ENCODE data around the gene DSCAM. TPM values are rescaled to one million over a fixed set of nuclear protein-coding genes. Genes with fewer than 3 reads are reported as not detected.

DSCAM gene
- total RNA-seq, 4 donors from 2014 or later, result 0.04 to 0.06 TPM; not detected in 2

GRCh38 chr21:40210251-40210650 lies 636.7 kb downstream of the DSCAM start:
- no peaks in the 10 kb centered on the region for H3K9me3 ChIP-seq
- WGBS, 2 donors, result 97% methylated on average over 2 of the region's 2 CpGs
- H3K4me3 ChIP-seq, result no peak overlapping the region
- no peaks in the 10 kb centered on the region for H3K4me1 ChIP-seq
- intact Hi-C loops (cut with DNase I), result no loop called here
- no peaks in the 10 kb centered on the region for H3K27me3 ChIP-seq
- no peak for DNase-seq
- TF ChIP-seq CTCF (IDR thresholded peaks at IDR 0.05) (no peak), POLR2A (IDR thresholded peaks at IDR 0.05) (no peak)
- H3K36me3 ChIP-seq, result no peaks in the 10 kb centered on the region
- H3K27ac ChIP-seq, result no peak overlapping the region

- Histone ChIP-seq H3K9me3 (no peaks in the 10 kb centered on the region), H3K36me3 (no peaks in the 10 kb centered on the region), H3K27ac (no peak overlapping the region), H3K27me3 (no peaks in the 10 kb centered on the region), H3K4me1 (no peaks in the 10 kb centered on the region), H3K4me3 (no peak overlapping the region)
- no peak for DNase-seq
- intact Hi-C loops (cut with DNase I), result no loop called here
- TF ChIP-seq POLR2A (IDR thresholded peaks at IDR 0.05) (no peak), CTCF (IDR thresholded peaks at IDR 0.05) (no peak)
- 69 to 82% methylated on average over 4 to 5 of the region's 5 CpGs for WGBS, 2 donors
These were observed 638.0 kb downstream of the DSCAM start for GRCh38 chr21:40208948-40209345.

GRCh38 chr21:40208206-40208947 lies 638.6 kb downstream of the DSCAM start:
- intact Hi-C loops (cut with DNase I), result no loop called here
- Histone ChIP-seq H3K4me3 (no peak overlapping the region), H3K27ac (no peak overlapping the region), H3K27me3 (no peaks in the 10 kb centered on the region), H3K36me3 (no peaks in the 10 kb centered on the region), H3K4me1 (no peaks in the 10 kb centered on the region), H3K9me3 (no peaks in the 10 kb centered on the region)
- DNase-seq, result no peak
- no peak for TF ChIP-seq POLR2A (IDR thresholded peaks at IDR 0.05)
- no peak for TF ChIP-seq CTCF (IDR thresholded peaks at IDR 0.05)
- WGBS, 2 donors, result 81 to 92% methylated on average over 7 to 9 of the region's 9 CpGs

GRCh38 chr21:40200946-40201345 lies 646.0 kb downstream of the DSCAM start:
- no peak overlapping the region for H3K4me3 ChIP-seq
- TF ChIP-seq CTCF (IDR thresholded peaks at IDR 0.05) (no peak), POLR2A (IDR thresholded peaks at IDR 0.05) (no peak)
- H3K27ac ChIP-seq, result no peak overlapping the region
- DNase-seq, result no peak
- 33 to 48% methylated on average over 2 of the region's 2 CpGs for WGBS, 2 donors
- H3K9me3 ChIP-seq, result no peaks in the 10 kb centered on the region
- no peaks in the 10 kb centered on the region for H3K4me1 ChIP-seq
- no peaks in the 10 kb centered on the region for H3K36me3 ChIP-seq
- intact Hi-C loops (cut with DNase I), result no loop called here
- H3K27me3 ChIP-seq, result no peaks in the 10 kb centered on the region

- intact Hi-C loops (cut with DNase I), result no loop called here
- 56 to 68% methylated on average over 1 of the region's 1 CpG for WGBS, 2 donors
- no peak for TF ChIP-seq POLR2A (IDR thresholded peaks at IDR 0.05)
- no peak for TF ChIP-seq CTCF (IDR thresholded peaks at IDR 0.05)
These were observed 646.8 kb downstream of the DSCAM start for GRCh38 chr21:40200126-40200525.

More at GRCh38 chr21:40200126-40200525, 646.8 kb downstream of the DSCAM start:
- H3K9me3 ChIP-seq, result no peaks in the 10 kb centered on the region
- no peak overlapping the region for H3K27ac ChIP-seq
- no peak for DNase-seq
- no peaks in the 10 kb centered on the region for H3K36me3 ChIP-seq
- H3K4me1 ChIP-seq, result no peaks in the 10 kb centered on the region
- no peaks in the 10 kb centered on the region for H3K27me3 ChIP-seq
- no peak overlapping the region for H3K4me3 ChIP-seq
